Endometrium (tissue), 2 donors: ENCODE results near the gene TRIO.
"Not testable (repeated sequence)": the region's sequence is repeated elsewhere in the genome, so short reads cannot be mapped to it uniquely, and the experiment has no call there.

Source experiments
- FAIRE-seq: peaks from 2 replicates; lab custom pipeline; 2012; peaks lifted over from hg19 to GRCh38; lab: Jason Lieb, UNC
- donor health status: control.
- donor health status: control.

The TRIO gene

DNA sequence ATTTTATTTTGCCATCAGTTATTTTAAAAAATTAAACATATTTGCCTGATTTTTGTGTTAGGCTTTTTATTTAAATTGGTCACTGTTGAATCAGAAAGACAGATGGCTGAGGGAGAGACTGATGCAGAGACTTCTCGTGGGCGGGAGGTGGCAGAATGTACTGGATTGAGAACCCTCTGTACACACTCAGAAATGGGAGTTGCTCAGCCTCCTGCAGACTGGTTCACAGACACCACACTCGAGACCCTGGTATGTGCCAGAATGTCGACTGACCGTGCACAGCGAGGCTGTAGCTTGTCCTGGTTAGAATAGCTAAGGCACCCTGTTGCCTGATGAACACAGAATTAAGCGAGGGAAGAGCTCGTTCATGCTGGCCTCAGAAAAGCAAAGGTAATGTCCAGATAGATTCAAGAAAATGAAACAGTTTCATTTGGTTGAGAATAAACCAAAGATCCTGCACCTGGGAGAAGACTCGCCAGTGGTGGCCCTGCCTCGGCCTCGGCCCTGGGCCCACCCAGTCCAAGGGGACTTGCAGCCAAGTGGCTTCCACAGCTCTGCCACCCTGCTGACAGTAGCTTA lies 367.1 kb downstream of the TRIO start:
- no peak for FAIRE-seq

DNA sequence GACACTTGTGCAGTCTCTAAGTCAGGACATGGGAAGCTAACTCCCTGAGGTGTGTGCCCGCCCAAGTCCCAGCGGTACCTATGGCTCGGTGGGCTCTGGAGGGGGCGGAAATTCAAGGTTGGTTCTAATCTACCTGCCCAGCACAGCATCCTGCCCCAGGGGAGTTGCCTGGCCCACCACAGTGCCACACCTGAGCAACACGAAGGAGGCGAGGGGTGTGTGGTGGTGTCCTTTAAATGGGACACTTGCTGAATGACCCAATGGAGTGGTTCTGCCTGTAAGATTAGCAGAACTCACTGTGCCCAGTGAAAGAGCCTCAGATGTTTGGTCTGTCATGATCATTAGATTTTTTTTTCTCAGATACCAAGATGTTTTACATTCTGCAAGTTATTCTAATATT lies 367.7 kb downstream of the TRIO start:
- FAIRE-seq, result no peak

DNA sequence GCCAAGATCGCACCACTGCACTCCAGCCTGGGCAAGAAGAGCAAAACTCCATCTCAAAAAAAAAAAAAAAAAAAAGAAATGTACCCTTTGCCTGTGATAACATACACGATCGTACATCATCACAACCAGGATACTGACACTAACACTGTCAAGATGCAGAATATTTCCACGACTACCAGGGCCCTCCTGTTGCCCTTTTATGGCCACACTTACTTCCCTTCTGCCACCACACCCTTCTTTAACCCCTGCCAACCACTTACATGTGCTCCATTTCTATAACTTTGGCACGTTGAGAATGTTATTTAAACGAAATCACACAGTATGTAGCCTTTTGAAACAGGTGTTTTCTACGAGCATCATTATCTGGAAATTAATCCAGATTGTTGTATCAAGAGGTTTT lies 369.4 kb downstream of the TRIO start:
- no peak for FAIRE-seq

DNA sequence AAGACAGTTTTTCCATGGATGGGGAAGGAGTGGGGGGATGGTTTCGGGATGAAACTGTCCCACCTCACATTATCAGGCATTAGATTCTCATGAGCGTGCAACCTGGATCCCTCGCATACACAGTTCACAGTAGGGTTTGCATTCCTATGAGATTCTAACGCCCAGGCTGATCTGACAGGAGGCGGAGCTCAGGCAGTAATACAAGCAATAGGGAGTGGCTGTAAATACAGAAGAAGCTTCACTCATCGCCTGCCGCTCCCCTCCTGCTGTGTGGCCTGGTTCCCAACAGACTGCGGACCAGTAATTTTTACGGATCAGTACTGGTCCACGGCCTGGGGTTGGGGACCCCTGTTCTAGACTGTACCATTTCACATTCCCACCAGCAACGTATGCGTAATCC lies 370.1 kb downstream of the TRIO start:
- FAIRE-seq, result no peak

GRCh38 chr5:14516901-14517300 lies 373.8 kb downstream of the TRIO start:
- FAIRE-seq, result no peak

- no peak for FAIRE-seq
Measured at GRCh38 chr5:14518638-14519037, 375.5 kb downstream of the TRIO start.

GRCh38 chr5:14521748-14522147 lies 378.6 kb downstream of the TRIO start:
- FAIRE-seq, result no peak

GRCh38 chr5:14522721-14523120 lies 379.6 kb downstream of the TRIO start:
- FAIRE-seq, result no peak

DNA sequence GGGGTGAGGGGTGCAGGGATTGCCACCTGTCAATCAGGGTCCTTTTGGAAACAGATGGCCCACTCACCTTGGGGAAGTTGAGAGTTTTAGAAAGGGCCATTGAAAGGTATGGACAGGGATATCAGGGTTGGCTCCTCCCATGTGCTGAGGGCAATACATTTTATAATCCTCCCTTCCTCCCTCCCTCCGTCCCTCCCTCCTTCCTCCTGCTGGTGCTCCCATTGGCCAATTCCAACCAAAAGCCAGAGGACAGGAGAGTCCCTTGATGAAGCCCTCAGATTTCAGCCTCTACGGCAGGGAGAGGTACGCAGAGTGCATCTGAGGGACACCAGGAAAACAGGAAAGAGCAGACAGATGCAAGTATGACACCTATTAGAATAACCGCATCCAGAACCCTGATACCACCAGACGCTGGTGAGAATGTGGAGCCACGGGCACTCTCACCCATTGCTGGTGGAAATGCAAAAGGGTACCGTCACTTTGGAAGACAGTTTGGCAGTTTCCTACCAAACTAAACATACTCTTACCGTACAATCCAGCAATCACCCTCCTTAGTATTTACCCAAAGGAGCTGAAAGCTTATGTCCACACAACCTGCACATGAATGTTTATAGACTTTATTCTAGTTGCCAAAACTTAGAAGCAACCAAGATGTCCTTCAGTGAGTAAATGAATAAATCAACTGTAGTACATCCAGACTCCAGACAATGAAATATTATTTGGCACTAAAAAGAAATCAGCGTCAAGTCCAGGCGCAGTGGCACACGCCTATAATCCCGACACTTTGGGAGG lies 380.3 kb downstream of the TRIO start:
- FAIRE-seq, result no peak

DNA sequence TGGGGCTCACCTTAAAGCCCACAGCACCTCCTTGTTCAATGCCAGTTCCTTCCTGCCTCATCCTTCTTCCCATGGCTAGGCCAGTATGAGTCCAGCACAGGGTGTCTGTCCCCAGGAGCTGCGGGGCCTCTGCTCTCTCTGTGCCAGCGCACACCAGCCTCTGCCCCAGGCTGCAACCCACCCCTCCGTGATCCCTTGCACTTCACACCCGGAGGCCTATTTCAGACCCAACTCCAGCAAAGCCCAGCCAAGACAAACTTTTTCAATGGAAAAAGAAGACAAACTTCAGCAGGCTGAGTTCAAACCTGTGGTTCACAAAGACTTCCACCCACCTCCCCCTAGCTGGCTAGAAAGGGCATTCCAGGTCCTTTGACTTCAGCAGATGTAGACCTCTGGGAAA lies 382.3 kb downstream of the TRIO start:
- no peak for FAIRE-seq

GRCh38 chr5:14526493-14526892 lies 383.4 kb downstream of the TRIO start:
- FAIRE-seq, result no peak

DNA sequence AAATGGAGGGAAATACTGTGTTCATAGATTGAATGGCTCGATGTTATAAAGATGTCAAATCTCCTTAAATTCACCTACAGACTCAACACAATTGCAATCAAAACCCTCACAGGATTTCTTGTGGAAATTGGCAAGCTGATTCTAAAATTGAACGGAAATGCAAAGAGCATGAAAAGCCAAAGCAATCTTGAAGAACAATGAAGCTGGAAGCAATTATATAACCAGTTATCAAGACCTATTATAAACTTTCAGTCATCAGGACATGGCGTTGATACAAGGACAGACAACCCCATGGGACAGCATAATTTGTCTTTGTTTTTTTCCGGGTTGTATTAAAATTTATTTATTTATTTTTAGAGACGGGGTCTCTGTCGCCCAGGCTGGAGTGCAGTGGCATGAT lies 385.0 kb downstream of the TRIO start:
- no peak for FAIRE-seq

- no peak for FAIRE-seq
Measured at GRCh38 chr5:14528926-14529325, 385.8 kb downstream of the TRIO start.

DNA sequence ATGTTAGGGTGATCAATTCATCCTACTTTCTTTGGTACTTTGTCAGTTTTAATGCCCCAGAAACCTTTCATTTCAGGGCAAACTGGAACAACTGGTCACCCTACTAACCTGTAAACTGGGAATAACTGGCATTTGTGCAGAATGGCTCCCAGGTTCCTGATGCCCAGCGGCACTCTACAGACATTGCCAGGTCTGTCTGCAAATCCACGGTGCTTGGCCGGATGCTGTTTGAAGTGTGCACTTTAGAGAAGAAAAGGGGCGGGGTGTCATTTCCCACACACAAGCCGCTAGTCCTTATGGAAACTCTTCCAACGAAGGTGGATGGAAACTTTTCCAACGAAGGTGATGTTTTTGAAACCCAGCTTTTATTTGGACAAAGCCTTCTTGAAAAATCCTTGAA lies 388.5 kb downstream of the TRIO start:
- no peak for FAIRE-seq

DNA sequence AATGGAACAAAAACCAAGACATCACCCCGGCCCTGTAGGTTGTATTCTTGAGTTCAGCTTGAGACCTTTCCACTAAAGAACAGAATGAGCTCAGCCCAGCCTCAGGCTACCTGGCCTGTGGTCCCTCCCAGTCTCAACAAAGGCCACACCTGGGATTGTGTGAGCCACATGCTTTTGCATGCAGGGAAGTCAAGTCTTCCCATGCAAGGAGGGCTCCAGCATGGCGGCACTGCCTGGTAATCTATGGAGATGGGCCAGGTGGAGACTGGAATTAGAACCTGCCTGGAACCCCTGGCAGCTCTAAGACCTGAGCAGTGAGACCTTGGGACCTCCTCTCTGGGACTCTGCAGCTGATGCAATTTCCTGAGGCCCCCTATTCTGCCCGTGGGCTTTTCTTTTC lies 389.0 kb downstream of the TRIO start:
- no peak for FAIRE-seq

GRCh38 chr5:14534773-14535172 lies 391.6 kb downstream of the TRIO start:
- no peak for FAIRE-seq

GRCh38 chr5:14545308-14545707 lies 402.2 kb downstream of the TRIO start:
- FAIRE-seq, result no peak

GRCh38 chr5:14545862-14546261 lies 402.7 kb downstream of the TRIO start:
- FAIRE-seq, result no peak

DNA sequence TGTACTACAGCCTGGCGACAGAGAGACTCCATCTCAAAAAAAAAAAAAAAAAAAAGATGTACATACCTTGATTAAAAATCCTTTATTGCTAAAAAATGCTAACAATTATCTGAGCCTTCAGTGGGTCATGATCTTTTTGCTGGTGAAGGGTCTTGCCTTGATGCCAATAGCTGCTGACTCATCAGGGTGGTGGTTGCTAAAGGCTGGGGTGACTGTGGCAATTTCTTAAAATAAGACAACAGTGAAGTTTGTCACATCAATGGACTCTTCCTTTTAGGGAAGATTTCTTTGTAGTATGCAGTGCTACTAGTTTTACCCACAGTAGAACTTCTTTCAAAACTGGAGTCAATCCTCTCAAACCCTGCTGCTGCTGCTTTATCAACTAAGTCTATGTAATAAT lies 404.5 kb downstream of the TRIO start:
- no peak for FAIRE-seq

- no peak for FAIRE-seq
Measured at GRCh38 chr5:14551211-14551610, 408.1 kb downstream of the TRIO start.

DNA sequence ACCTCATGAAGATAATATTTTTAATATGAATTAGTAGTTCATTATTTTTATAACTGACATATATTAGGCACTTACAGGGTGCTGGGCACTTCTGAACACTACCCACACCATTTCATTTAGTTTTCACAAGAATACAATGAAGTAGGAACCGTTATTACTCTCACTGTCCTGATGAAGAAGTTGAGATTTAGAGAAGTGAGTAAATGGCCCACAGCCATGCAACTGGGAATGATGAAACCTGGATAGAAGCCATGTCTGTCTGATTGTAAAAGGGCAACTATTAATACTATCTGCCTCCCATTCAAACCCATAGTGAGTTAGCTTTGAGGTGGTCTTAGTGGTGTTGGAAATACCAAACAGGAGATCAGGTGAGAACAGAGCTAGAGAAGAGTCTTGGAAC lies 408.9 kb downstream of the TRIO start:
- FAIRE-seq, result no peak

DNA sequence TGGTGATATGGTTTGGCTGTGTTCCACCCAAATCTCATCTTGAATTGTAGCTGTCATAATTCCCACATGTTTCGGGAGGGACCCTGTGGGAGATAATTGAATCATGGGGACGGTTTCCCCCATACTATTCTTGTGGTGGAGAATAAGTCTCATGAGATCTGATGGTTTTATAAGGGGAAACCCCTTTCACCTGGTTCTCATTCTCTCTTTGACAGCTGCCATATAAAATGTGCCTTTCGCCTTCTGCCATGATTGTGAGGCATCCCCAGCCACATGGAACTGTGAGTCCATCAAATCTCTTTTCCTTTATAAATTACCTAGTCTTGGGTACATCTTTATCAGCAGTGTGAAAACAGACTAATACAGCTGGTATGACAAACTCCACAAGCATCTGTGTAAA lies 411.1 kb downstream of the TRIO start:
- not testable (repeated sequence) for FAIRE-seq

DNA sequence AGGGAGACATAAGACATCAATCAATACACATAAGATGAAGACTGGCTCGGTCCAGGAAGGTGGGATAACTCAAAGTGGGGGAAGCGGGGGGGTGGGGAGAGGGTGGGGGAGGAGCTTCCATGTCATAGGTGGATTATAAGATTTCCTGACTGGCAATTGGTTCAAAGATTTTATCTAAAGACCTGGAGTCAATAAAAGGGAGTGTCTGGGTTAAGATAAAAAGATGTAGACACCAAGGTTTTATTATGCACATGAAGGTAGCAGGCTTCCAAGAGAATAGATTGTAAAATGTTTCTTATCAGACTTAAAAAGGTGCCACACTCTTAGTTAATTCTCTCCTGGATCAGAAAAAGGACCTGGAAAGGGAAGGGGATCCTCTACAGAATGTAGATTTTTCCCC lies 412.9 kb downstream of the TRIO start:
- FAIRE-seq, result no peak

DNA sequence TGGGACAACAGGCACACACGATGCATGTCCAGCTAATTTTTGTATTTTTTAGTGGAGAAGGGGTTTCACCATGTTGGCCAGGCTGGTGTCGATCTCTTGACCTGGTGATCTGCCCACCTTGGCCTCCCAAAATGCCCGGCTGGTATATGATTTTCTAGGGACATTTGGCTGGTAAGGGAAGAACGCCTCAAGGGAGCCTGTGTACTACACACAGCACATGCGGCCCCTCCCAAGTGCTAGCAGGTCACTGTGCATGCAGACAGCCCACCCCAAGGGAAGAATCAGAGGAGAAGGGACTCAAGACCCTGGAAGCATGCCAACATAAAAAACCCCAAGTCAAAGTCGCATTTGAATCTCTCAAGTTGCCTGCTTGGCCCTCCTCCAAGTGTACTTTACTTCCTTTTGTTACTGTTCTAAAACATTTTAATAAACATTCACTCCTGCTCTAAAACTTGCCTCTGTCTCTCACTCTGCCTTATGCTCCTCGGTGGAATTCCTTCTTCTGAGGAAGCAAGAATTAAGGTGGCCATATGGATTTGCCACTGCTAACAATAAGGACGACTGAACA lies 414.1 kb downstream of the TRIO start:
- no peak for FAIRE-seq
